Right kidney (tissue), 1 donor: ENCODE data around the gene PIAS1.
"Not testable (repeated sequence)": the region's sequence is repeated elsewhere in the genome, so short reads cannot be mapped to it uniquely, and the experiment has no call there.

Source experiments
- DNase-seq: peaks from one replicate; pipeline ENCODE4 v3.0.0-alpha.2; 2016

The PIAS1 gene

DNA sequence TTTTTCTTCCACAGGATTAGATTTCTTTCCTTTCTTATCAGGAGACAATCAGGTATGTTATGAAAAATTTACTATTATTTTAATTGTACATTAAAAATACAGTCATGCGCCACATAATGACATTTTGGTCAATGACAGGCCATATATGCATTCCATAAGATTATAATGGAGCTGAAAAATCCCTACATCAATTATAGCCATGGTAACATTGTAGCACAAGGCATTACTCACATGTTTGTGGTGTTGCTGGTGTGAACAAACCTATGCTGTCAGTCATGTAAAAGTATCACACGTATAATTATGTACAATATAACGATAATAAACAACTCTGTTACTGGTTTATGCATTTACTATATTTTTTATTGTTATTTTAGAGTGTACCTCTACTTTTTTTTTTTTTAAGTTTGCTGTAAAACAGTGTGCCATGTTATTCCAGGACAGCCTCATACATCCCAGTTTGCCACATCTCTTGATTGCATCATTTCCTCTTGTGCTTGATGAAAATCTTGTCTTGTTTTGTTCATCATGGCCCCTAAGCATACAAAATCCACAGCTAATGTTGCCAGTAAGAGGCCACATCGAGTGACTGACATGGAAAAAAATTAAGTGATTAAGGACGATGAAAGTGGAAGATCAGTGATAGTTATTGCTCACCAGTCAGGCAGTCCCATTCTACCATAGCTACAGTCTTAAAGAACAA is 129.7 kb downstream of the PIAS1 start:
- DNase-seq: no peak

DNA sequence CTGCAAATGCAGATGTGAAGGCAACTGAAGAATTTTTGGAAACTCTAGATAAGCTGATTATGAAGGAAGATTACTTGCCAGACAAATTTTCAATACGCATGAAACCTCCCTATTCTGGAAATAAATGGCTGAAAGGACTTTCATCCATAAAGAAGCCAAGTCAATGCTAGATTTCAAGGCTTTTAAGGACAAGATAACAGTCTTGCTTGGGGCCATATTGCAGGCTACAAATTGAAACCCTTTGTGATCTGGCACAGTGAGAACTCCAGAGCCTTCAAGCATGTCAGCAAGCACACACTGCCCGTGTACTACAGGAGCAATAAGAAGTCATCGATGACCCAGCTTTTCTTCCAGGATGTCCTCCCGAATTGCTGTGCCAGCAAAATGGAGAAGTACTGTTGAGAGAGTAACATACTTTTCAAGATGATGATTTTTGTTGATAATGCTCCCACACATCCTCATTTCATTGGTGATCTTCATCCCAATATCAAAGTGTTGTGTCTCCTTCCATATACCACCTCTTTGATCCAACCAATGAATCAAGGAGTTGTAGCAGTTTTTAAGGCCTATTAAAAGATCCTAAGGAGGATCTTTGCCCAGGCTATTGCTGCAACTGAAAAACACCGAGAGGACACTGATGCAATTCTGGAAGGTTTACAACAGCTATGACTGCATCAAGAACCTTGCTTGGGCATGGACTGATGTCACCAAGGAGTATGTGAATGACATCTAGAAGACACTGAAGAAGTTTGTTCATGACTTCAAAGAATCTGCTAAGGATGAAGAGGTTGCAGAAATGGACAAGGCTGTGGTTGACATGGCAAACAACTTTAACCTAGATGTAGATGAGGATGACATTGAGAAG is 130.7 kb downstream of the PIAS1 start:
- no peak for DNase-seq

DNA sequence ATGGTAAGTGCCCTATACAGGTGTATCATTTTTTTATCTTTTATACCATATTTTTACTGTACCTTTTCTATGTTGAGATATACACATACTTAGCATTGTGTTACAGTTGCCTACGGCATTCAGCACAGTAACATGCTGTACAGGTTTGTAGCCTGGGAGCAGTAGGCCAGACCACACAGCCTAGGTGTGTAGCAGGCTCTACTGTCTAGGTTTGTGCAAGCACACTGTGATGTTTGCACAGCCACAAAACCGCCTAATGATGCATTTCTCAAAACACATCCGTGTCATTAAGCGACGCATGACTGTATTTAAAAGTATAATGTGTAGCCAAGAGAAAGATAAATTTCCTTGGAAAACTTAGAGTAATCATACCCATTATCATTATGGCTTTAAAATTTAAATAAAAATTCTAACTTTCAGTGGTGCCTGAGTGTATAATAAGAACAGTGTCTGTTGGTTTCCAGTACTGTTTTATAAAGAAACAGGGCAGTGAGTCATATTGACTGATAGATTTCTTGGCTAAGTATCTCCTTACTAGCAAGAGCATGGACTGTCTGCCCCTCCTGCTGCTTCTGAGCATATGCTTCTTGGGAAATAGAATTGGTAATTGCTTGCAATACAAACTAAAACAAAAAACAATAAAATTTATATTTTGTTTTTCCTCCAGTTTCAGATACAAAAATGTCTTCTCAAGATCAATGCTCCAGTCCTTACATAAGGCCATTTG is 132.7 kb downstream of the PIAS1 start:
- no peak for DNase-seq

DNA sequence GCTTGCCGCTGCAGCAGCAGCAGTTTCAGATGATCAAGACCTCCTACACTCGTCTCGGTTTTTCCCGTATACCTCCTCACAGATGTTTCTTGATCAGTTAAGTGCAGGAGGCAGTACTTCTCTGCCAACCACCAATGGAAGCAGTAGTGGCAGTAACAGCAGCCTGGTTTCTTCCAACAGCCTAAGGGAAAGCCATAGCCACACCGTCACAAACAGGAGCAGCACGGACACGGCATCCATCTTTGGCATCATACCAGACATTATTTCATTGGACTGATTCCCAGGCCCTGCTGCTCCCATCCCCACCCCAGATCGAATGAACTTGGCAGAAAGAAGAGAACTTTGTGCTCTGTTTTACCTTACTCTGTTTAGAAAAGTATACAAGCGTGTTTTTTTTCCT is 133.4 kb downstream of the PIAS1 start:
- no peak for DNase-seq

DNA sequence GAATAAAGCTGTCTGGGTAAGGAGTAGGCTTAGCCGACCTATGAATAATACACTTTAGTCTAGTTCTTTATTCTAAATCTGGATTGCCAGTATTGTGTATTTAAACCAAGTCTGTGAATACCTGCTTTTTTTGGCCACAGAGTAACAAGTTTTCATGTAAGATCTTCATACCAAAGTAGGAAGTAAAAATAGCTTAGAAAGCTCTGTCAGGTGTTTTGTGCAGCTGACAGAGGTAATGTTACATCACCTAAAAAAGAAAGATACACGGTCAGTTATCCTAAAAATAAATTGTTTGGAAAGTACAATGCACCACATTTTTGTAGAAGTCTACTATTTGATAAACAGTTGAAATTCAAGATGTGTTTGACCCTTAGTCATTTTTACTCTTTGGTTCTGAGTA is 134.5 kb downstream of the PIAS1 start:
- DNase-seq: no peak

DNA sequence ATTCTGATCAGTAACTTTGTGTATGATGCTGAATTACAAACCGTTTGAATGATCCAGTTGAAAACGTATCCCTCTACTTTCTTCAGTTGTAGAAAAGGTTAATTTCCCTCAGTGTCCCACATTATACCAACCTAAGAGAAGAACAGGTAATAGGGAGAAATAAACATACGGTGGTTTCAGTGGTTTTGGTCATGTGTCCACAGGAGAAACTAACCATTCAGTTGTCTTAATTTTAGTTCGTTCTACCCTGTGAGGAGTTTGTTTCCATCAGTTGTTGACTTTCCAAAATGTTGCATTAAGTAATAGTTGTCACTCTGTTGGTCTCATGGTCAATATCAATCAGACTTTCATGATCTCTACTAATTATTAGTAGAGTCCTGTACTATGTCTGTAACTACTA is 135.9 kb downstream of the PIAS1 start:
- no peak for DNase-seq

DNA sequence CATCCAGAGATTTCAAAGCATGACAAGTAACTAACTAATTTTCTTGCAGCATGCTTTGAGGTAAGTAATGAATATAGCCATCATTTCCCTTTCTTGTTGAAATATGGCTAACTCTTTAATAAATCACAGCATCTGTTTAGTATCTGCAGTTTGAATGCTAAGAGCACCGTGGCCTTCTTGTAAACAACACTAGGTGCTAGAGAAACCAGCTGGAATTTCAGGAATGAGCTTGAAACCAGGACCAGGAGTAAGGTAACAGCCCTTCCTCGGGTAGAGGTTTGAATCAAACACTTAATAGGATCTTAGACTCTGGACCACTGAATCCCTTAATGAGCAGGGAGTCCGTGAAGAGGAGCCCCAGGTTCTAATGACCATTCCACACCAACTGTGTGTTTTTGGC is 137.4 kb downstream of the PIAS1 start:
- no peak for DNase-seq

DNA sequence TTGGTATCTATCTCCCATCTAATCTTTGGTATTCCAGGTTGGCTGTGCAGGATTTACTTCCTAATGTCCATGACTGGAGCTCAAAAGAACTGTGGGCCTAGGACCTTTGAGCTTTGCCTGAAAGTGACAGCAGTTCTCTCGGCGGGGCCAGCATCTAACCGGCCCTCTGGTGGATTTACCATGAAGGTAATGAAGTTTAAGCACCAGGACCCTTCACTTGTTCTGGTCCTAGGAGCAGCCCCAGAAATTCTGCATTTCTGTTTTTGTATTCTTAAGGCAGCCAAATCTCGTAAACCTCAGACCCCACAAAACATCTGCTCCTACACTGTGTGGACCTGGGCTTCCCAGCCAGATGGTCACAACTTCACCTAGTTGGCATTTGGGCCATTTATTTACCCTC is 138.0 kb downstream of the PIAS1 start:
- no peak for DNase-seq

DNA sequence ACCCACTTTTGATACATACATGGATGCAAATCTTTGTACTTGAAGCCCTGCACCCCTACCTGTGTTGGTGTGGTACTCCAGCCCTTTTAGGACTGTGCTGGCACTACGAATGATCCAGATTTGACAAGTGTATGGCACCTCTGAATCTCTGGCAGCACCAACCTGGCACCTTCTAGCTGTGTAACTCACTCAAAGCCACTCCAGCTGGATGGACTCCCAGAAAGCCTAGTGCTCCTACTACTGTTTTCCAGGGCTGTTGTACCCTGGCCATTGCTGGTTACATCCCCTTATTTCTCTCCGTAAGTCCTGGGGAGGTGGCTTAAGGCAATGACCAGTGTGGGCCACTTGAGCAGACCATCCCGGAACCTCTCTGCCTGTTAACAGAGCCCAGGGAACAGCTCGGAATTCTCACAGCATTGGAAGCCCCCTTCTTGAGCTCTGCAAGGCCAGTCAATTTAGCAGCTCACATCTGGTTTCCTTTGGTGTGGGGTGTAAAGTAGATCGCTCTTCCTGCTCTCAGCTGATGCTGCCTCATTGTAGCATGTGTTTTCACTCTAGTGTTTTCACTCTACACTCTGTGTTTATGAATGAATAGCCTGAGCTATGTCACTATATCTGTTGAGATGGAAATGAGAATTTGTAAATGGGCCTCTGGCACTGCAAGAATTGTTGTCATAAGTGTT is 138.8 kb downstream of the PIAS1 start:
- DNase-seq: no peak

DNA sequence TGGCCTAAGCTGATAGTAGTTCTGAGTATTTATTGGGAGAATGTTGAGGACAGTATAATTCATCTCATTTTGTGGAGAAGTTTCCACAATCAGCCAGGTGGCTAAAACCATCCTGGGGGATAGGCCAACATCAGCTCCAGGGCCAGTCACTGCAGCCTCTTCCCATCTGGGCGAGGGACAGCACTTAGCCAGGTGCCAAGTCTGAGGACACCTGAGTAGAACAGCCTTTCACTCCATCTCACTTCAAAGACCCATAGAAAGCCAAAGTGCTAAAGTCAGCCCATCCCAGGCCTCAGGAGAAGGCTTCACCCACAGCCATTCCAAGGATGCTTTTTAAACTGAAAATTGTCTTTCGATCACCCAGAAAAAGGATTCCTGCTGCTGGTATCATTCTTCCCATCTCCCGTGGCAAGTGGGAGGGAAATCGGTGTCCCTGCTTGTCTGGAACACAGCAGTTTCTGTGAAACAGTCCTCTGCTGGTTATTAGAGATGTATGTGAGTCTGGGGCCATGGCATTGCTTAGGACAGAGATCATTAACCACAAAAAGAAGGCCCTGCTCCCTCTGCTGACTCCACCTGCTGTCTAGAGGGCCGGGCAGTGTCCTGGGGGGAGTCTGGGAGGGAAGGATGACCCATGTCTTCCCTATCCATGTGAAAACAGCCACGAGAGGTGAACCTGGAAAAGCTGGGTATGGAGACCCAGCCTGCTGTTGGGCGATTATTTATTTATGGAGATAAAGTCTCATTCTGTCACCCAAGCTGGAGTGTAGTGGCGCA is 141.4 kb downstream of the PIAS1 start:
- no peak for DNase-seq

DNA sequence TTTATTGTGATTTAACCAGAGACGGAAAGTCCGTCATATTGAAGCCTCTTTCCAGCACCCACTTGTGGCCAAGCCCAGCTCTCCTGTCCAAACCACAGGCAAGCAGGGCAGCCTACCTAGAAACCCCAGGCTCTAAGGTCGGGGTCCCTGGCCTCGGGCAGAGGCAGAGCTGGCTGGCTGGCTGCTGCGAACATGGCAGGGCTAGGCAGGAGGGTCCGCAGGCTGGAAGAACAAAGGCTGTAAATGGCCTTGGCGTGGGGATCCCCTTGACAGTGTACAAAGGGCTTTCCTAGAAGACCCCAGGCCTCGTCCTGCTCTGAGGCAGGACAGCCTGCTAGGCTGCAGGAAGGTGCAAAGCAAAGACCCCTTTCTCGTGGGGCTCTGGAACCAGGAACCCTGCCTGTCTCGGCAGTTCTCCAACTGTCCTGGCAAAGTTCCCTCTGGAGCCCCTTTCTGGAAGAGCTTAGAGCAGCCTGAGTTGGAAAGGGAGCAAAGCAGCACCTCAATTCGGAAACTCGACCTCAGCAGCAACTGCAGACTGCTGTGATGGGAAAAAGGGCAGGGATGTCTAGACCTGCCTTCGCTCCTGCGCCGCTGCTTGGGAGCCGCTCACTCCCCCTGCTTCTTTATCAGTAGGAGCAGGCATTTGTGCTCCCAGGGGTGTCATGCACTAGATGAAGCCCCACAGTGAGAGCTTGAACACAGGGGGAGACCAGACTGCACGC is 142.5 kb downstream of the PIAS1 start:
- DNase-seq: no peak

DNA sequence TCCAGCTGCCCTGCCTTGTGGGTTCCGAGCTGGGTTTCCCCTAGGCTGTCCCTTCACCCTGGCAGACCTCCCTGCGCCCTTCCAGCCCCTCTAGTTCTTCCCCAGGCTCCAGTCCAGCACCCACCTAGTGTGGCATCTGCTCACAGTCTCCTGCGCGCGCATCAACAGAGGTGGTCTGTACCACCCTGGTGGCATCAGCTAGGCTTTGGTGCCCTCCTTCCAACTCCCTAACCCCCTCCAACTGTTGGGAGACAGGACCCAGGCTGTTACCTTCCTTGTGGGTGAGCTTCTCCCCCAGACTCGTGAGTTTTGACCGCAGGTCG is 143.0 kb downstream of the PIAS1 start:
- no peak for DNase-seq

DNA sequence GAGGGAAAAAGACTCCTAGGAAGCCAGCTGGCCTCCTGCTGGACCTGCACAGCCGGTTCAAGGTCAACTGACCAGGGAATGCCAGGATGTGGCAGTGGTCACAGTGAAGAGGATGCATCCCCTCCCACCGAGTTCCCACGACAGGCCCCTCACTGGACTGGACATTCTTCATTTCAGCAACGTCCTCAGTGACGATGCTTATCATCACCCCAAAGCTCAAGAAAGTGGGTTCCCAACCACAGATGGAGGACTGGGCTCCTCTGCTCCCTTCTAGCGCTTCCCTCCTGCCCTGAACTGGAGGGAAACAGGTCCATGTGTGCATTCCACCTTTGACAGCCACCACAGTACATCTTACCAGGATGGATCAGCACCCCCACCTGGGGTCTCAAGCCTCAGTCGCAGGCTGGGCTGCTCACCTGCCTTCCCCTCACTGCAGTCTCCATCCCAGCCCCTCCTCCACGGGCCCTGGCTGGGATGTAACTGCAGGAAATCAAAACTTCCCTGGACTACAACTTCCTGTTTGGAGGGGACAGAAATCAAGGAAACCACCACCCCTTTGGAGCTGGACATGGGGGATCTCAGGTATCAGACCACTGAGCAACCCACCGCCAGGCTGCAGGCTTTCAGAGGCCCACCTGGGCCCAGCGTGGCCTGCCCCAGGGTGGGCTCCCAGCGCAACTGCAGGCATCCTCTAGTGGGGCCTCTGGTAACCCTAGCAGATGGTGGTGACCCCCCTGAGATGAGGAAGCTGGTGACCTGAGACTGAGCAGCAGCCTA is 143.7 kb downstream of the PIAS1 start:
- DNase-seq: no peak

DNA sequence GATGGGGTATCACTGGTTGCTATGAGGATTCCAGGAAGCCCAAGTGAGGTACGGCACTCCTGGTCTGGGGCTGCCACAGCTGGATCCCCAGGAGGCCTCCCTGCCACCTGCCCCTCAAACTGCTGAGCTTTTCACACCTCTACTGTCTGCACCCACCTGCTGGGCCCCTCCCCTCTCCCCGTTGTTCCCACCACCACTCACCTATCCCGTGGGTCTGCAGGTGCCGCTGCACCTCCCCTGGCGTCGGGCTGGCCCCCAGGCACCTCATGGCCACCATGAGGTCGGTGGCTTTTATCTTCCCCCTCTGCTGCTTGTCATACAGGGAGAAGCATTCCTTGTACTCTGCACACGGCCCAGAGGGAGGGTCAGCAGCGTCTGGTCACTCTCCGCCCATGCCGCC is 145.2 kb downstream of the PIAS1 start:
- no peak for DNase-seq

DNA sequence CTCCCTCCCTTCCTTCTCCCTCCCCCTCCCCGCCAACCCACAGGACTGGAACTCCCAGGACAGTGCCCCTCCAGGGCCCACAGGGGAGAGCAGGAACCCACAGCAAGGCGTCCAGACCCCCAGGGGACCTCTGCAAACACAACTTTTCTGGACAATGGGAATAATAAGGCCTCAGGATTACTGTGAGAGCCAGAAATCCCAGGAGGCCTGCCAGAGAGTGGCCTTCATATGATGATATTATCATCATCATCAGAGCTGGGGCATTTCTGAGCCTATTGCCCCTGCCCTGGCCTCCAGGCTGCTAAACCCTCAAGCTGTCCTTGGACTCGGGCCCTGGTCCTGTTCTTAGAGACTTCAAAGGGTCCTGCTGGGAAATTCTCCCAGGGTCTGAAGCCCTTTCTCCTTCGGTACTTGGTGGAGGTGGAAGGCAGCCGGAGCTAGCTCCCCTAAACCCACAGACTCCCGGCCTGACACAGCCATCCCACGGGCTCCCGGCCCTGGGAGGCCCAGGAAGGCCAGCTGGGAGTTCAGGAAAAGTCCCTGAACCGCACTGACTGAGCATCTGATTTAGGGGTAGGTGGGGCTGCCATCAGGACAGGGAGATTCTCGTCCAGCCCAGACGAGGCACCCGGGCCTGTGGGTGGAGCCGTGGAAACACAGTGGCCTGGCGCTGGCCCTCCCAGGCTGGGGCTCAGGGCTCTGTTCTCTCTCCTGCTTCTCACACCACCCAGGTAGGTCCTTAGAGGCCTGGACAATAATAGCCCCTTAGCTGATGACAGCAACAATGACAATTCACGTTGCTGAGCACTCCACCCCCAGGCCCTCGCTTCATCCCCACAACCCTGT is 146.1 kb downstream of the PIAS1 start:
- DNase-seq: no peak

DNA sequence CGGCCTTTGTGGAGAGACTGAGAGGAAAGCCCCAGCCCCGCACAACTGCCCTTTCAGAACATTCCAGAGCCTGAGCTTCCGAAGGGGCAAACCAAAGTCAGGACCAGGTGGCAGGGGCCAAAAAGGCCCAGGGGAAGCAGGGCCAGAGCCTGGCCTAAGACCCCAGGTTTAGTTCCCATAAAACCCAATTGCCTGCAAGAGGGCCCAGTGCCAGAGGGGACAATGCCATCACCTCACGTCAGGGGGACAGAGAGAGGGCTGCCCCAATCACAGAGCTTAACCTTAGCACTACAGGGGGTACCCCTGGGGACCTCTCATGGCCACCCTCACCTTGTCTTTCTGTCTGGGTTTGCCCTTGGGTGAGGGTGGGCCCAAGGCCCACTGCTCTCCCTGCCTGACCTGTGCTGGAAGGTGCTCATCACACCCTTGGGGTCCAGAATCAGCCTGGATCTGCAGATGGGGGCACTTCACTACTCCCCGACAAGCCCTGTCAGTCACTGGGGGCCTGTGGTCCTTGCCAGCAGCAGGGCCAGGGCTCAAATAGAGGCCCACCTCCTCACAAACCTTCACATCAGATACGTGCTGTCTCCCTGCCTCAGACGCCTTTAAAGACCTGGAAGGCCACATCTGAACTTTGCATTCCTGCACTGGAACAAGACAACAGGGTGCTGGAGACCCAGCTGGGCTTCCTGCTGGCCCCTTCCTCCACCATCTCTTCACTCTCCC is 147.2 kb downstream of the PIAS1 start:
- DNase-seq: no peak

DNA sequence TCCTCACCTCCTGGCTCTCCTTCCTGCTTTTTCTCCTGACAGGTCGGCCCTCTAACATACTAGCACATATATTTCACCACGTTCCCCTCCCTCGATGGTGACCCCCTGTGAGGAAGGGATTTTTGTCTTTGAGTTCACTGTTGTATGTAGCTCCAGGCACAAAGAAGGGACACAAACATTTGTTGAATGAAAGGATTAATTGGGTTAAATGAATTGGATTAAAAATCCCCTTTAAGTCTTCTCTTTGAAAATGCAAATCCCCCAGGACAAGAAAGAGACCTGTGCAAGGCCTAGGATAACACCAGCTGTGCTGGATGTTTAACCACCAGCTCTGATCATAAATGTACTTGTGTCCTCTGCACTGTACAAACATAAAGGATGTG is 147.8 kb downstream of the PIAS1 start:
- DNase-seq: no peak

DNA sequence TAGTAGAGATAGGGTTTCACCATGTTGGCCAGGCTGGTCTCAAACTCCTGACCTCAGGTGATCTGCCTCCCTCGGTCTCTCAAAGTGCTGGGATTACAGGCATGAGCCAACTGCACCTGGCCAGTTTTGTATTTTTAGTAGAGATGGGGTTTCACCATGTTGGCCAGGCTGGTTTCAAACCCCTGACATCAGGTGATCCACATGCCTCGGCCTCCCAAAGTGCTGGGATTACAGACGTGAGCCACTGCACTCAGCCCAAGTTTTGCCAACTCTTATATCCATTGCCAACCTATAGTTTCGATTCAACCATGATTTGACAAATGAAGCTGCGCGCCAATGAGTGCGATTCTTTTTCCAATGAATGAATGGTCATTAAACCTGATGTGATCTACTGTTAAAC is 148.9 kb downstream of the PIAS1 start:
- DNase-seq: not testable (repeated sequence)

DNA sequence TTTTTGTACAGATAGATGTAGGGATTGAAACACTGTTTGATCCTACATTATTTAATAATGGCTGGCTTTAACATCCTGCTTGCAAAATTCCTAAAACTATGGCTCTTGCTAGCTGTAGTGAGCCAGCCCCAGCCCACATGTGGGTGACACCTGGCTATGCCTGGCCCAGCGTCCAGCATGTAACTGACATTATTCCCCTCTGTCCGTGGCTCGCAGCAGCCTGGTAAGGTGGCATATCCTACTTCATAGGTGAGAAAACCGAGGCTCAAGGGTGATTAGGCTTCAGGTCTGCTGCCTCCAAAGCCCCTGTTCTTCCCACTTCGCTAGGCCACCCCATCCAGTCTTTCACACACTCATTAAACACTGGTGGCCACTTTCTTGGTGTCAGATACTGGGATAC is 149.4 kb downstream of the PIAS1 start:
- no peak for DNase-seq
